GM13976 (cell line): ENCODE measurements around the gene ENAM.
A peak's percentile ranks its signal among the peaks of the same experiment; 100 is the strongest.

Source experiments
- DNase-seq: peaks from one replicate; pipeline ENCODE4 v3.0.0; 2012; ENCODE audit warnings: low spot score
- in situ Hi-C: fragments of 300-500 bp; cut with MboI; formaldehyde crosslinking; loops from one replicate; pipeline ENCODE4 v1.12.0; 2022; ENCODE audit warnings: low sequenced_read_pairs, mixed read lengths, inconsistent platforms; ENCODE audit not compliant: unreplicated experiment
- TF ChIP-seq, protein P1 (sequence below): IDR thresholded peaks from 2 replicates; pipeline ENCODE4 v1.5.1; 2012; ENCODE audit warnings: borderline replicate concordance, mild to moderate bottlenecking; ENCODE audit not compliant: insufficient read depth; ENCODE audit errors: extremely low read depth, missing control alignments, control extremely low read depth

Gene ENAM

DNA sequence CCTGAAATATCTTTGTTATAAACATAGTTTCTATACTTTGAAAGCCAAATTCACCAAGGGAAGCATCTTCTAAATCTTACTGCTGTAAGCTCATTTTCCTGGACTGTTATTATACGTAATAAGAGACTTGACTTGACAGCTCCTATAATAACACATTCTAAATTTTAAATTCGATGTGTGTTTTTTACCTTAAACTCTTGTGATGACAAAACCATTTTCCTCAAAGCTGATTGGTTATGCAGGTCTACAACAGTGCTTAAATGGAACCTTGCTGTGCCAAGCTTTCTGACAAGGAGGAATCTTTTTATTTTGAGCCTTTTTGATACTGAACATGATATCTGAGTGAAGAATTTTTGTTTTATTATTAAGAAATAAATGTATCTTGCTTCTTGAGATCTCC is at the start of gene ENAM:
ENAM (plus strand) TSS at position 301 of the 400 bp plus-strand sequence. CDS start 757 bp downstream, outside the sequence.
- DNase-seq = no peak
- in situ Hi-C loops = no loop called here
- TF ChIP-seq, protein P1, sequence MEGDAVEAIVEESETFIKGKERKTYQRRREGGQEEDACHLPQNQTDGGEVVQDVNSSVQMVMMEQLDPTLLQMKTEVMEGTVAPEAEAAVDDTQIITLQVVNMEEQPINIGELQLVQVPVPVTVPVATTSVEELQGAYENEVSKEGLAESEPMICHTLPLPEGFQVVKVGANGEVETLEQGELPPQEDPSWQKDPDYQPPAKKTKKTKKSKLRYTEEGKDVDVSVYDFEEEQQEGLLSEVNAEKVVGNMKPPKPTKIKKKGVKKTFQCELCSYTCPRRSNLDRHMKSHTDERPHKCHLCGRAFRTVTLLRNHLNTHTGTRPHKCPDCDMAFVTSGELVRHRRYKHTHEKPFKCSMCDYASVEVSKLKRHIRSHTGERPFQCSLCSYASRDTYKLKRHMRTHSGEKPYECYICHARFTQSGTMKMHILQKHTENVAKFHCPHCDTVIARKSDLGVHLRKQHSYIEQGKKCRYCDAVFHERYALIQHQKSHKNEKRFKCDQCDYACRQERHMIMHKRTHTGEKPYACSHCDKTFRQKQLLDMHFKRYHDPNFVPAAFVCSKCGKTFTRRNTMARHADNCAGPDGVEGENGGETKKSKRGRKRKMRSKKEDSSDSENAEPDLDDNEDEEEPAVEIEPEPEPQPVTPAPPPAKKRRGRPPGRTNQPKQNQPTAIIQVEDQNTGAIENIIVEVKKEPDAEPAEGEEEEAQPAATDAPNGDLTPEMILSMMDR = no peak

- no peak for DNase-seq
- in situ Hi-C loops = no loop called here
- TF ChIP-seq, protein P1 = no peak
Measured at GRCh38 chr4:70581980-70582379, 46.6 kb upstream of the ENAM start.

DNA sequence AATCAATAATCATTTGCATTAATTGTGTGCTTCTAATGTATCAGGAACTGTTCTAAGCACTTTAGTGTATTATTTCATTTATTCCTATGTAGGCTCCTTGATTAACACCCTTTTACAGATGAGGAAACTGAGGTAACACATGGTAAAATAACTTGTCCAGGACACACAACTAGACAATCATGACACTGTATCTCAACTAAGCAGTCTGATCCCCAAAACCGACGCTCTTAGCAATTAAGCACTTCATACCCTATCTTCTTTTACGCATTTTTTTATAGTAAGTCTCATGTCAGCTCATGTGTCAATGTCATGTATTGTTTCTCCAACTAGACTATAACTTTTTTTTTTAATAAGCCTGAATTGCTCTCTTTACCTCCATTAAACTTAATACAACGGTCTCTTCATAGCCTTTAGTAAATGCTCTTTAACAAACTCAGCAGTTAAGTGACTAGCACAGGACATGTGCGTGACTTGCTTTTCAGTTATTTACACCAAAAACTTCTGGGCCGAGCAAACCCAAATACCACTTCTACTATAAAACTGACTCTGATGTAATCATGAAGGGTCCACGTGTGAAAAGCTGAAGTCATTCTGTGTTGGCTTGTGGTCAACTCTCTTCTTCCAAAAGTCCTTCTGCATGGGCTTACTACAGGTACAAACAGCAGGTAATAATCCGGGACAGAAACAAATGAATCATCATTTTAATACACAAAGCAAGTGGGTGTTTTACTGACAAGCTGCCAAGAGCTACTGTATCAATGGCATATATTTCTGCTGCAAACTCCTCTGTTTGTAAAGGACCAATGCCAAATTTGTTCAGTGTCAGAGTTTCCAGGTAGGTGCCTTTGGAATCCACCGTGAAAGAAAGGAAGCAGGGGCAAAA is 44.4 kb upstream of the ENAM start:
- TF ChIP-seq, protein P1 = no peak
- no peak for DNase-seq
- in situ Hi-C loops = no loop called here

DNA sequence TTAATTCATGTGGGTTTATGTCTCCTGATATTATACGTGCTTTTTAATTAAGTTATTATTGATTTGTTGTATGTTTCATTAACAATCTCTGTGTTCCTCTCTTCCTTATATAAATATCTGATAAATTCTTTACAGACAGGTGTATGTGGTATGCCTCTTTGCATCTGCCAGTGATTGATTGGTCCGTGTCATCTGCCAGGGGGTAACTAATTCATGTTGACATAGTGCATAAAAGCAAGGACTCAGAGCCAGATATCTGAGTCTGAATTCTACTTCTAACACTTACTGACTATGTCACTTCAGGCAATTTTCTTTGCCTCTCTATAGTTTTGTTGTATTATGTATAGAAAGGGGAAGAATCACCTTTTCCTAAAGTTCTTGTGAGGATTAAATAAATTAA is 41.7 kb upstream of the ENAM start:
- no peak for DNase-seq
- TF ChIP-seq, protein P1 = no peak
- in situ Hi-C loops = no loop called here

DNA sequence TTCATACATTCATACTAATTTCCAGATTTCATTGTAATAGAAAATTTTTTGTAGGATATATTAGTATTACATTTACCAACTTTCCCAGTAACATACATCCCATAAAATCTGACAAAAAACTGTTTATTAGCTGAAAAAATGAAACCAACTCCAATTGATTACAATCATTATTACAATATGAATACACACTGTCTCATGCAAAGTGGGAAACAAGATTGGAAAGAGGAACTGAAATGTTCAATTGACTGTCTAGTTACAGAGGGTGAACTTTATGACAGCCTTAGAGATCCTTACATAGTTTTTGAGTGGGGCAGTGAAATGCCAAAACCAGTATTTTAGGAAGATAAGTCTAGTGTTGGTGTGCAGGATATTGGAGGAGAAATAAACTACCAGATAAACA is 38.8 kb upstream of the ENAM start:
- in situ Hi-C loops = no loop called here
- TF ChIP-seq, protein P1 = no peak
- peak; percentile 32 for DNase-seq

DNA sequence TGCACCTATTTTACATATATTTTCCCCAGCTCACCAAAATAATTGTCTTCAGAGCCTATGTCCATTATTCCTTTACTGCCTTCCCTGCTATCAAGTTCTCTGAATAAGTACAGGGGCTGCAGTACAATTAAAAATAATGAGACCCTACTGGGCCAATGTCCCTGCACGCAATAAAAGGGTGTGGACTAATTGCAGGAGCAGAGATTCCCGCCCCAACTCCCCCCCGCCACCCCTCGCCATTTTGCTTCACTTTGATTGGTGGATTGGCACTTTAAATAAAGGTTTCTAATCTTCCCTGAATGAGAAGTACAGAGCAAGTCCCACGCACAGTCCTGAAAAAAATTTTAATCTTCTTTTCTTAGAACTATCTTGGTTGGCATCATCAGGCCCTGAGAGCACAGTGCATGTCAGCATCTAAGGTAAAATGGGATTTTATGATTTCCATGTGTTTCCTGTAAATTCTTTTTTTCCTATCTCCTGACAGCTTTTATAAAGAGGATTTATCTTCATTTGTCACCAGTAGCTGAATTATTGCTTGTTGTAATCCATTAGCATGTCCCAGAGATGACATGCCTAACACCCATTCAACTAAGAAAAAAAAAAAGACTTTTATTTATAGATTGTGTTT is 36.5 kb upstream of the ENAM start, which contains the start of gene AMBN:
AMBN (plus strand) TSS at position 302 of the 628 bp plus-strand sequence; CDS start at position 405, 103 bp downstream.
- TF ChIP-seq, protein P1 = no peak
- in situ Hi-C loops = no loop called here
- DNase-seq = no peak
